ENCODE data around the gene EMC8. TPM values are rescaled to one million over a fixed set of nuclear protein-coding genes. Genes with fewer than 3 reads are reported as not detected.

Gene EMC8
- total and polyA plus RNA-seq, 2 of the 8 experiments (the other 6 are each of a cell fraction or from before 2014, with no cell fraction given): 52.2 to 69.7 TPM

DNA sequence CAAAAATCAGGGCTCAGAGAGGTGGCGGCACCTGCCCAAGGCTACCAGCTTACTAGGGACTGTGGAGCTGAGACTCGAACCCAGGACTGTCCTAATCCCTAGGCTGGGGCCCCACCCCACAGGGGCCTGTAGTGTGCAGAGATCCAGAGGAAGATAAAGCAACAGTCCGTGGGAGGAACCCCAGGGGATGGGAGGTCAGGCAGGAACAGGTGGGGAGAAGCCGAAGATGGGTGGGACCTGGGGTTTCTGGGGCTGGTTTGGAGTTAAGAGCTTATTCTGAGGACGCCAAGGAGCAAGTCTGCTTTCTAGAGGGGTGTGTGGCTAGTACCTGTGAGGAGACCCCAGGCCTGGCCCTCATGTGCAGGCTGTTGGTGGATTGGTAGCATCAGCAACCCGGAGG, 63.4 kb downstream of the EMC8 start:
- Histone ChIP-seq H3K56ac (replicated peaks; ENCODE audit: insufficient read length, low read depth, low read length) (no peak overlapping the region), H3K4me3 (ENCODE audit: extremely low read depth in 1 of 4, insufficient read depth in 2 of 4, low read depth in 3 of 4, low read length in 4 of 4) (no peak overlapping the region), H3K79me1 (ENCODE audit: low read depth, low read length) (no peaks in the 10 kb centered on the region; the same call in 1 of the 2 replicates), H3K23me2 (ENCODE audit: low read depth, low read length) (no peaks in the 10 kb centered on the region), H2AK5ac (ENCODE audit: low read depth, low read length) (no peak overlapping the region), H3K79me2 (ENCODE audit: control insufficient read depth in 1 of 2, insufficient read depth in 2 of 2, low read length in 2 of 2) (no peaks in the 10 kb centered on the region), H3K27ac (ENCODE audit: low read depth, low read length) (no peak overlapping the region), H3K23ac (ENCODE audit: insufficient read length) (no peak overlapping the region), H2BK120ac (replicated peaks; ENCODE audit: low read depth, low read length) (no peak overlapping the region), H2BK5ac (ENCODE audit: low read depth, low read length) (0 out of 2 replicates have a peak overlapping the region, but pooled peaks have one; percentile 2), H3K9me3 (ENCODE audit: insufficient read depth in 2 of 2, low read depth in 1 of 2, low read length in 1 of 2) (no peaks in the 10 kb centered on the region), H4K20me1 (replicated peaks in 1 of 2; ENCODE audit: control insufficient read depth in 1 of 2, insufficient read depth in 2 of 2, low read length in 2 of 2) (peaks cover 0 to 2% of the 10 kb centered on the region in 2 experiments), H4K8ac (ENCODE audit: extremely low read depth, insufficient read depth, low read length) (0 out of 2 replicates have a peak overlapping the region, but pooled peaks have one; percentile 11), H3K14ac (ENCODE audit: insufficient read length) (no peak overlapping the region), H4K5ac (ENCODE audit: insufficient read length, low read depth, low read length) (no peak overlapping the region), H3K36me3 (ENCODE audit: control insufficient read depth in 2 of 4, insufficient read depth in 4 of 4, low read length in 3 of 4) (no peaks in the 10 kb centered on the region), H2BK20ac (ENCODE audit: low read length) (no peak overlapping the region), H3K9ac (replicated peaks in 1 of 4; ENCODE audit: extremely low read depth in 1 of 4, low read depth in 3 of 4, low read length in 3 of 4) (no peak overlapping the region), H4K91ac (replicated peaks; ENCODE audit: insufficient read length, low read length) (no peak overlapping the region), H3K18ac (ENCODE audit: extremely low read depth, low read length) (no peak overlapping the region), H3K4ac (replicated peaks; ENCODE audit: insufficient read length, low read depth, low read length) (no peak overlapping the region), H3K4me1 (replicated peaks in 1 of 4; ENCODE audit: control insufficient read depth in 3 of 4, insufficient read depth in 4 of 4, low read length in 3 of 4) (peaks cover 3 to 10% (median 9%) of the 10 kb centered on the region in 4 experiments), H2AFZ (ENCODE audit: low read length) (no peak overlapping the region), H2BK15ac (ENCODE audit: low read length) (0 out of 2 replicates have a peak overlapping the region, but pooled peaks have one; percentile 46), H2BK12ac (ENCODE audit: low read depth, low read length) (0 out of 2 replicates have a peak overlapping the region, but pooled peaks have one; percentile 39), H3K4me2 (ENCODE audit: insufficient read depth in 1 of 2, low read depth in 2 of 2, low read length in 2 of 2) (no peak overlapping the region), H3K27me3 (replicated peaks in 1 of 4; ENCODE audit: control insufficient read depth in 3 of 4, extremely low read depth in 1 of 4, insufficient read depth in 3 of 4, low read length in 3 of 4) (no peaks in the 10 kb centered on the region; a peak in 1 of 7 replicates)
- TF ChIP-seq GABPA (IDR thresholded peaks at IDR 0.05; ENCODE audit: borderline replicate concordance, insufficient read depth, low read length) (no peak), SAP30 (IDR thresholded peaks at IDR 0.05; ENCODE audit: insufficient read depth, insufficient replicate concordance, low read length) (no peak), SUZ12 (IDR thresholded peaks at IDR 0.05; ENCODE audit: low read length) (no peak), EZH2 (IDR thresholded peaks at IDR 0.05; ENCODE audit: low read depth, low read length, severe bottlenecking) (no peak), POLR2A (IDR thresholded peaks at IDR 0.05; ENCODE audit: control extremely low read depth in 1 of 2, low read depth in 2 of 2, low read length in 2 of 2) (no peak)
- TF ChIP-seq, protein P1, sequence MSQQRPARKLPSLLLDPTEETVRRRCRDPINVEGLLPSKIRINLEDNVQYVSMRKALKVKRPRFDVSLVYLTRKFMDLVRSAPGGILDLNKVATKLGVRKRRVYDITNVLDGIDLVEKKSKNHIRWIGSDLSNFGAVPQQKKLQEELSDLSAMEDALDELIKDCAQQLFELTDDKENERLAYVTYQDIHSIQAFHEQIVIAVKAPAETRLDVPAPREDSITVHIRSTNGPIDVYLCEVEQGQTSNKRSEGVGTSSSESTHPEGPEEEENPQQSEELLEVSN (IDR thresholded peaks at IDR 0.05): no peak
- no peak for DNase-seq (ENCODE audit: low read depth in 1 of 2, low spot score in 2 of 2)
- ChIA-PET CTCF (ENCODE audit: partially characterized antibody) (interaction anchor here (0.6 to 2.3 kb wide), 7 partner anchors 11 to 55 kb away, joined by 3 to 11 read pairs (median 5); no protein-coding TSS in a partner anchor), POLR2A (ENCODE audit: partially characterized antibody) (interaction anchor here (0.8 to 1.6 kb wide), 3 partner anchors 11 to 65 kb away, joined by 3 to 5 read pairs (median 4); no protein-coding TSS in a partner anchor)
- WGBS, 2 experiments (ENCODE audit: extremely low coverage in 1 of 2, insufficient coverage in 1 of 2, insufficient read length in 1 of 2, insufficient replicate concordance in 2 of 2, low coverage in 1 of 2, low lambda C conversion rate in 2 of 2, missing lambda C conversion rate in 1 of 2): 72% methylated on average over 6 of the region's 6 CpGs; no CpG with 5 or more reads in 1 of the 2 experiments
- no peak for FAIRE-seq

Measured in H1 (cell line).